Spleen (tissue), 7 donors: ENCODE results near the gene RARRES2.
"Not testable (repeated sequence)": the region's sequence is repeated elsewhere in the genome, so short reads cannot be mapped to it uniquely, and the experiment has no call there.

Source experiments
- CTCF ChIP-seq, 11 experiments: fragments of 200-600 bp in 7 of 11; fragments of 450-650 bp in 4 of 11; sonication (generic) in 4 of 11; IDR thresholded peaks in 8 of 11; conservative IDR thresholded peaks in 3 of 11; 1 replicate in 7 of 11; 2 replicates in 4 of 11; pipeline versions ENCODE4 v1.4.0 to v1.8.0; 2016 to 2021; ENCODE audit warnings: antibody characterized with exemption in 11 of 11, inconsistent platforms in 4 of 11, mild to moderate bottlenecking in 1 of 11
- POLR2A ChIP-seq, 3 donors: fragments of 450-650 bp; IDR thresholded peaks; one replicate each; pipeline ENCODE4 v1.5.1; 2017; ENCODE audit warnings: antibody characterized with exemption in 3 of 3, mild to moderate bottlenecking in 1 of 3
- donor health status: DM: no; HTN: no; CAD: no; lungs with moderate emphysema.
- donor health status: DM: no; HTN: no; CAD: no.
- donor health status: DM: no; HTN: no; CAD: no.

- not testable (repeated sequence) for TF ChIP-seq CTCF (IDR thresholded peaks at IDR 0.05 in 8 of 11, conservative IDR thresholded peaks at IDR 0.05 in 3 of 11); POLR2A (IDR thresholded peaks at IDR 0.05)
Measured at GRCh38 chr7:150290317-150290716, 51.1 kb downstream of the RARRES2 start.
